HEK293 (cell line): ENCODE data around the gene PSMB11.
A peak's percentile ranks its signal among the peaks of the same experiment; 100 is the strongest.

Experiments
- CTCF ChIA-PET: fragments of 350-600 bp; formaldehyde crosslinking; extraction: SDS; loops from one replicate; lab custom pipeline; 2021; ENCODE audit warnings: antibody characterized with exemption; lab: Yijun Ruan, JAX
- POLR2A ChIA-PET: fragments of 300-600 bp; formaldehyde crosslinking; extraction: SDS; loops from one replicate; lab custom pipeline; 2020; ENCODE audit warnings: antibody characterized with exemption, inconsistent platforms; lab: Yijun Ruan, JAX
- H3K27ac ChIP-seq: fragments of 200-500 bp; sonication (Bioruptor generic); 2 replicates; pipeline ENCODE4 v1.5.1; 2014; ENCODE audit warnings: low read depth, low read length, control low read depth, inconsistent platforms; ENCODE audit errors: extremely low read depth
- H3K36me3 ChIP-seq, 2 experiments: fragments of 200-500 bp in 1 of 2; sonication (Bioruptor generic) in 1 of 2; 1 replicate in 1 of 2; 2 replicates in 1 of 2; pipeline ENCODE4 v1.5.1; 2014 to 2017; ENCODE audit warnings: inconsistent platforms in 2 of 2, low read length in 2 of 2; ENCODE audit not compliant: control insufficient read depth in 2 of 2, insufficient read depth in 1 of 2
- H3K4me1 ChIP-seq: fragments of 200-500 bp; sonication (Bioruptor generic); 2 replicates; pipeline ENCODE4 v1.5.1; 2014; ENCODE audit warnings: mild to moderate bottlenecking, low read length, inconsistent platforms; ENCODE audit not compliant: control insufficient read depth, insufficient read depth
- H3K4me3 ChIP-seq: 2 replicates; pipeline ENCODE4 v1.5.1; 2011; ENCODE audit warnings: low read depth, mild to moderate bottlenecking, control low read depth, low read length, moderate library complexity
- H3K9me3 ChIP-seq: fragments of 200-500 bp; sonication (Bioruptor generic); 2 replicates; pipeline ENCODE4 v1.5.1; 2014; ENCODE audit warnings: low read depth, low read length, inconsistent platforms; ENCODE audit not compliant: control insufficient read depth, insufficient read depth
- EGR2 ChIP-seq: fragments of 450-650 bp; formaldehyde crosslinking; IDR thresholded peaks from 2 replicates; pipeline ENCODE4 v1.5.1; 2016; ENCODE audit warnings: low read depth, missing biosample characterization, missing genetic modification characterization
- OVOL3 ChIP-seq: fragments of 450-650 bp; formaldehyde crosslinking; IDR thresholded peaks from 2 replicates; pipeline ENCODE4 v1.5.1; 2016; ENCODE audit warnings: missing biosample characterization, missing genetic modification characterization
- PATZ1 ChIP-seq: fragments of 450-650 bp; formaldehyde crosslinking; IDR thresholded peaks from 2 replicates; pipeline ENCODE4 v1.5.1; 2016; ENCODE audit warnings: missing biosample characterization, missing genetic modification characterization
- PRDM1 ChIP-seq: fragments of 450-650 bp; formaldehyde crosslinking; IDR thresholded peaks from 2 replicates; pipeline ENCODE4; 2016; ENCODE audit warnings: missing biosample characterization, missing genetic modification characterization
- ZBTB17 ChIP-seq: fragments of 450-650 bp; formaldehyde crosslinking; IDR thresholded peaks from 2 replicates; pipeline ENCODE4 v1.5.1; 2016; ENCODE audit warnings: missing biosample characterization, missing genetic modification characterization
- ZBTB21 ChIP-seq: fragments of 450-650 bp; formaldehyde crosslinking; IDR thresholded peaks from 2 replicates; pipeline ENCODE4 v1.5.1; 2017; ENCODE audit warnings: missing biosample characterization, missing genetic modification characterization
- ZIC2 ChIP-seq: fragments of 450-650 bp; formaldehyde crosslinking; IDR thresholded peaks from 2 replicates; pipeline ENCODE4 v1.5.1; 2016; ENCODE audit warnings: missing biosample characterization, missing genetic modification characterization
- ZNF146 ChIP-seq: fragments of 450-650 bp; formaldehyde crosslinking; IDR thresholded peaks from 2 replicates; pipeline ENCODE4 v1.5.1; 2016; ENCODE audit warnings: missing biosample characterization, missing genetic modification characterization
- ZNF202 ChIP-seq: fragments of 450-650 bp; formaldehyde crosslinking; IDR thresholded peaks from 2 replicates; pipeline ENCODE4 v1.5.1; 2016; ENCODE audit warnings: missing biosample characterization, missing genetic modification characterization, borderline replicate concordance
- ZNF366 ChIP-seq: fragments of 450-650 bp; formaldehyde crosslinking; conservative IDR thresholded peaks from 2 replicates; pipeline ENCODE4 v1.5.1; 2016; ENCODE audit warnings: missing biosample characterization, missing genetic modification characterization
- ZNF398 ChIP-seq: fragments of 450-650 bp; formaldehyde crosslinking; IDR thresholded peaks from 2 replicates; pipeline ENCODE4 v1.5.1; 2017; ENCODE audit warnings: missing biosample characterization, missing genetic modification characterization
- ZNF433 ChIP-seq: fragments of 450-650 bp; formaldehyde crosslinking; IDR thresholded peaks from 2 replicates; pipeline ENCODE4 v1.5.1; 2016; ENCODE audit warnings: missing biosample characterization, missing genetic modification characterization, low read depth
- ZNF629 ChIP-seq: fragments of 450-650 bp; formaldehyde crosslinking; IDR thresholded peaks from 2 replicates; pipeline ENCODE4 v1.5.1; 2017; ENCODE audit warnings: missing biosample characterization, missing genetic modification characterization
- ZNF76 ChIP-seq: fragments of 450-650 bp; formaldehyde crosslinking; IDR thresholded peaks from 2 replicates; pipeline ENCODE4; 2016; ENCODE audit warnings: low read depth, missing biosample characterization, missing genetic modification characterization, borderline replicate concordance

Gene PSMB11

GRCh38 chr14:22996768-22997654 is 45.0 kb upstream of the PSMB11 start (continued):
- TF ChIP-seq ZBTB17 (tag by site-specific recombination): peak; percentile 47
- 0 out of 2 replicates have a peak, but pooled peaks have one; percentile 28 for TF ChIP-seq ZNF629 (tag by site-specific recombination)
- peak; percentile 91 for TF ChIP-seq ZNF398 (tag by site-specific recombination)
- peak; percentile 61 for TF ChIP-seq PATZ1 (tag by site-specific recombination)
- no peak for TF ChIP-seq ZNF146 (tag by site-specific recombination)

- H3K27ac ChIP-seq: no peak overlapping the region
- no peak overlapping the region for H3K4me3 ChIP-seq
- TF ChIP-seq ZNF202: no peak
- TF ChIP-seq PRDM1: peak; percentile 84
- TF ChIP-seq ZNF366 (tag by site-specific recombination): peak; percentile 32; the same call in 1 of the 2 replicates
- TF ChIP-seq ZIC2 (tag by site-specific recombination): peak; percentile 40; the same call in 1 of the 2 replicates
- ChIA-PET POLR2A (interaction anchor here (5.2 kb wide), 1 partner anchor 9 kb away, joined by 50 read pairs; no protein-coding TSS in a partner anchor), CTCF (interaction anchor here (0.9 to 17.9 kb wide), 4 partner anchors 12 to 71 kb away, joined by 3 to 469 read pairs (median 50); partner anchors contain the start of genes AJUBA and CDH24)
- H3K4me1 ChIP-seq: peaks cover 7% of the 10 kb centered on the region
- H3K9me3 ChIP-seq: no peaks in the 10 kb centered on the region
- H3K36me3 ChIP-seq: peaks cover 0 to 6% of the 10 kb centered on the region in 2 experiments; a peak in 2 of 3 replicates
Observed at GRCh38 chr14:22997676-22998323, 44.2 kb upstream of the PSMB11 start.

GRCh38 chr14:22998329-22999012 is 43.5 kb upstream of the PSMB11 start:
- Histone ChIP-seq H3K4me1 (peaks cover 7% of the 10 kb centered on the region), H3K27ac (no peak overlapping the region), H3K9me3 (no peaks in the 10 kb centered on the region), H3K4me3 (no peak overlapping the region), H3K36me3 (peaks cover 0 to 4% of the 10 kb centered on the region in 2 experiments; a peak in 1 of 3 replicates)
- TF ChIP-seq OVOL3 (tag by site-specific recombination) (no peak), ZIC2 (tag by site-specific recombination) (no peak)
- ChIA-PET CTCF (interaction anchor here (1.3 kb wide), 1 partner anchor 79 kb away, joined by 3 read pairs; no protein-coding TSS in a partner anchor), POLR2A (interaction anchor here (5.2 kb wide), 1 partner anchor 8 kb away, joined by 50 read pairs; no protein-coding TSS in a partner anchor)

GRCh38 chr14:23000860-23001259 is 41.2 kb upstream of the PSMB11 start:
- no peaks in the 10 kb centered on the region for H3K9me3 ChIP-seq
- POLR2A ChIA-PET: interaction anchor here (0.7 to 2.1 kb wide), 3 partner anchors 27 to 443 kb away, joined by 3 to 9 read pairs (median 4); no protein-coding TSS in a partner anchor
- CTCF ChIA-PET: interaction anchor here (0.6 to 1.9 kb wide), 3 partner anchors 8 to 441 kb away, joined by 4 to 10 read pairs (median 8); no protein-coding TSS in a partner anchor
- TF ChIP-seq ZNF433 (tag by site-specific recombination) (no peak), ZBTB21 (tag by site-specific recombination) (no peak), EGR2 (no peak), ZNF76 (tag by site-specific recombination) (no peak)
- peaks cover 7% of the 10 kb centered on the region for H3K4me1 ChIP-seq
- no peak overlapping the region for H3K4me3 ChIP-seq
- no peak overlapping the region for H3K27ac ChIP-seq
- H3K36me3 ChIP-seq: no peaks in the 10 kb centered on the region
